Activated CD4-positive, alpha-beta T cell treated with anti-CD3 and anti-CD28 coated beads for 48 hours (primary cell): ENCODE data around the gene SFXN5.
"Not testable (repeated sequence)": the region's sequence is repeated elsewhere in the genome, so short reads cannot be mapped to it uniquely, and the experiment has no call there.

ENCODE experiments used
- DNase-seq: peaks from one replicate; pipeline ENCODE4 v3.0.0-alpha.2; 2020

Gene SFXN5, protein sequence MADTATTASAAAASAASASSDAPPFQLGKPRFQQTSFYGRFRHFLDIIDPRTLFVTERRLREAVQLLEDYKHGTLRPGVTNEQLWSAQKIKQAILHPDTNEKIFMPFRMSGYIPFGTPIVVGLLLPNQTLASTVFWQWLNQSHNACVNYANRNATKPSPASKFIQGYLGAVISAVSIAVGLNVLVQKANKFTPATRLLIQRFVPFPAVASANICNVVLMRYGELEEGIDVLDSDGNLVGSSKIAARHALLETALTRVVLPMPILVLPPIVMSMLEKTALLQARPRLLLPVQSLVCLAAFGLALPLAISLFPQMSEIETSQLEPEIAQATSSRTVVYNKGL

DNA sequence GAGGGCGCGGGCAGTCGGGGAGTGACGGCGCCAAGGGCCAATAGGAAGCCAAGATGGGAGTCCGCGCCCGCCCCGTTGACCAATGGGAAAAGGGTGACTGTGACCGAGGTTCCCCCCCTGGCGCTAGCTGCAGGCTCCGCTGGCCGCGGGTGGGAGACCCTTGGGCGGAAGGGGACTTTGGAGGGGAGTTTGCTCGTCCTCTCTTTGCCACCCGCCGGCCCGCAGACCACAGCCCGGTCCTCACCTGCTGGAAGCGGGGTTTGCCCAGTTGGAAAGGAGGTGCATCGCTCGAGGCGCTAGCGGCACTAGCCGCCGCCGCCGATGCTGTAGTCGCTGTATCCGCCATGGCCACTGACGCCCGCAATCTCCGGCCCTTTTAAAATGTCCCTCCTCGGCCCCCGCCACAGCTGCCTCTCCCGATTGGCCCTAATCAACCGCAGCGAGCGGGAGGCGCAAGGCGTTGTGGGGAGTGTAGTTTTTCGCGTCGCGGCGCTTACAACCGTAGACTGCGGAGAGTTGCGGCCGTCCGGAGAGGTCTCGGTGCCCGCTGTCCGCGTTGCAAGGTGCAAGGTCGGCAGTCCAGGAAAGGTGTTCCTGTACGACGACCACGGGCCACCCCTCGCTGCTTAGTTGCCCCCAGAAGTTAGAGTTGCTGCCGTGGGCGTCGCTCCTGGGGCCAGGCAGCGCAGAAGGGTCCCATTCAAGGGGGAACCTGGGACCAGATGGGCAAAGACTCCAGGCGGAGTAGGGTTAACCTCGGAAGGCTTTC is at the start of gene SFXN5:
SFXN5 (minus strand) TSS at position 353 of the 769 bp plus-strand sequence; CDS start at position 346, 7 bp downstream.
- peak; percentile 97 for DNase-seq

- DNase-seq: not testable (repeated sequence)
Measured at GRCh38 chr2:73119611-73120239, 48.2 kb upstream of the SFXN5 start.

GRCh38 chr2:73117441-73117840 is 45.9 kb upstream of the SFXN5 start:
- DNase-seq: no peak

GRCh38 chr2:73116182-73116960 is 44.9 kb upstream of the SFXN5 start:
- DNase-seq: no peak

- DNase-seq: no peak
Measured at GRCh38 chr2:73114273-73114867, 42.9 kb upstream of the SFXN5 start.

DNA sequence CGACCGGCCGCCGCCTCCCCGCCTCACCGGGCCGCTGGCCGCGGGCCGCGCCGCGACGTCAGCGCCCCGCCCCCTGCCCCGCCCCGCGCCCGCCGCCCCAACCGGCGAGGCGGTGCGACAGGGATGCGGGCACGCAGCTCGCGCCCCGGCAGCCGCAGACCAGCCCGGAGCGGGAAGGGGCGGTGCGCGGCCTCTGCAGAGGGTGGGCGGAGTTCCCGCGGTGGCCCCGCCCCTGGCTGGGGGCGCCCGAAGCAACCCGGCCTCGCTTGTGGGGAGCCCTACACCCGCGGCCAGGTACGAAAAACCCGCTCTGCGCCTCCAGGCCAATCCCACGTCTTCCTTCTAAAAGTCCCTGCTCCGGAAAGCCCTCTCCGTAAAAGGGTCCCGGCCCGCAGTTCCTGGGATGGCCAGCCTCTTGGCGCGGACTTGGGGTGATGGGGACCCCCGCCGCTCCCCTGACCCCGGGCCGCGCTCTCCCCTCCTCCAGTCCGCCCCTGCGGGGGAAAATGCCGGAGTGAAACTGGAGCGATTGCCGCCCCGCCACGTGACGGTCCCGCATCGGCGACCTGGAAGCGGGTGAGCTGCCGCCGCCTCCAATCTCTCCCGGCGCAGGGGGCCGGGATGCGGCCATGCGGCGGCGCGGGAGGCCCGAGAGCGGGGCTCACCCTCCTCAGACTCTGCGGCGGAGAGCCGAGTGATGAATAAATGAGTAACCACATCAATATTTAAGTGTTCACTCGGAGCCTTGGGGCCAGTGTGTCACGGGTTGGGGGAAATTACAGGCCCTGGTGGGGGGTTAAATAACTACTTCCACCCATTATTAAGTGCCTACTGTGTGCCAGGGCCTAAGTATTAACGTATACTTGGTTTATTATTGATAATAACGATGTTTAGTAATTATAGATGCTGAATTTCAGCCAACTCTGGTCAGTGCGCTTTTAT is 41.7 kb upstream of the SFXN5 start, which contains the start of gene RAB11FIP5:
RAB11FIP5 (minus strand) TSS at position 36 of the 942 bp plus-strand sequence. CDS start 171 bp downstream, outside the sequence.
- DNase-seq: peak; percentile 78

- DNase-seq: peak; percentile 39
Measured at GRCh38 chr2:73112026-73112912, 40.8 kb upstream of the SFXN5 start.

DNA sequence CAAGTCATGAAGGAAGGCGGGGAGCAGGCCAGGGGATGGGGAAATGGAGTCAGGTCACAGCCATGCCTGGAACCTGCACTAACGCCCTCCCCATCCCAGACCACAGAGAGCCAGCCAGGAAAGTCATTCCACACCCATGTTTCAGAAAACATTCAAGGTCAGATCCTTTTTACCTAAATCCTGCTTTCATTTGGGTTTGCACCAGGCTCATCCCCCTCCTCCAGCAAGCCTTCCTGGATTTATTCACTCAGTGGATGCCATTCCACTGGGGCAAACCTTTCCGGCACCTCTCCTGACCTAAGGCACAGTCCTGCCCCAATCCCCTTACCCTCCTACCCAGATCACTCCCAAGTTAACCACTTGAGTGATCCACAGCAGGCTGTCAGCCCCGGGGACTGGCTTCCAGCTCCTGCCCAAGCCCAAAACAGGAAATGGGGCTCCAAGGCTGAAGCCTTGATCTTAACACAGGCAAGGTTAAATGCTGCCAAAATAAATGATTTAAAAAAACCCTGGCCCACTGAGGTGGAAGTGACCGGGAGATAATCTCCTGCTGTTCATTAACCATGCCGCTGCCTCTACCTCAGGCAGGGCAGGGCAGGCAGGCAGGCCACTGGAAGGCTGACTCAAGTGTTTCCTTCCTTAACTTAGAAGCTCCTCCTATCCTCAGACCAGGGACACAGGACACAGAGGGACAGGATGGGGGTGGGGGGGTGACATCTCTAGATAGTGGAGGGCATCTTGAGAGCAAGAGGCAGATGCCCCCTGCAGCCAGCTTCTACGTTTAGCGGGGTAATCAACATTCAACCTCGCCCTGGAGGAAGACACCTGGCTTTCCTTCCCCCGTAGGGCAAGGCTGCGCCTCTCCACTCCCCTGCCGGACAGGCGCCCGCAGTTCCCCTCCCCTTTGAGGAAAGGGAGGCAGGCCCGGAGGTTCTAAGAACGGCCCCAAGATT is 39.8 kb upstream of the SFXN5 start:
- DNase-seq: peak; percentile 20

DNA sequence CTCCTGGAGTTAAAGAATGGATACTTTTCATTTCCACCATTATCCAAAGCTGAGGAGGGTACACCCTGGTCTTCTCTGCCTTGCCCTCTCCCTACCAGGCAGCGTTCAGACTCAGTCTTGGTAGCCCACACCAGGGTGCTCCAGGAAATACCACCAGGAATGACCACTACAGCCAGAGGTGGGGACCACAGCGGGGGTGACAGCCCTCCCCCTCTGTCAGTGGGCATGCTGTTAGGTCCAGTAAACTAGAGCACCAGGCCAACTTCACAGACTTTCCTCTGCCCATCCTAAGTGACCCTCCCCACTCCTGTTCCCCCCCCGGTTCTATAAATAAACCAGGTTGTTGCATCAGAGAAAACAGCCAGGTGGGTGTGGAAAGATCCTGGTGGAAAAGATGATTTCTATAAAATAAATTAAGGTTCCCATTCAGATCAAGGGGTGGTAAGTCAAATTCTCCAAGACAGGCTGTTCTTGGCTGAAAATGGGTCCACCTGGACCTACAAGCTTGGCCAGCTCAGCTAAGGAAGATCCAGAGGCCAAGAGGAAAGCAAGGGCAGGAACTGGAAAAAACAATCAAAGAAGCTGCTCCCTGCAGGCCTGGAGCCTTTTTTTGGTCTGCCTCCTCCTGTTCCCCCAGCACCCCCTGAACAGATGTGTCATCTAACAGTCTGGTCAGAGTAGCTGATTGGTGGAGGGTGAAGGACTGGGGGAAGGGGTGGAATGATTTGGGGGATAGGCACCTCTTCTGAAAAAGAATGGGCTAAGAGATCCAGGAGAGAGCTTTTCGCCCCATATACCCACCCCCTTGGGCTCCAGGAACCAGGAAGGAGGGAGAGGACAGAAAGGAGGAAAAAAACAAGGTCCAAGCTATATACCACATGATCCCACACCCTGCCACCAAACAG is 38.9 kb upstream of the SFXN5 start:
- DNase-seq: no peak

GRCh38 chr2:73109431-73110167 is 38.1 kb upstream of the SFXN5 start:
- no peak for DNase-seq

DNA sequence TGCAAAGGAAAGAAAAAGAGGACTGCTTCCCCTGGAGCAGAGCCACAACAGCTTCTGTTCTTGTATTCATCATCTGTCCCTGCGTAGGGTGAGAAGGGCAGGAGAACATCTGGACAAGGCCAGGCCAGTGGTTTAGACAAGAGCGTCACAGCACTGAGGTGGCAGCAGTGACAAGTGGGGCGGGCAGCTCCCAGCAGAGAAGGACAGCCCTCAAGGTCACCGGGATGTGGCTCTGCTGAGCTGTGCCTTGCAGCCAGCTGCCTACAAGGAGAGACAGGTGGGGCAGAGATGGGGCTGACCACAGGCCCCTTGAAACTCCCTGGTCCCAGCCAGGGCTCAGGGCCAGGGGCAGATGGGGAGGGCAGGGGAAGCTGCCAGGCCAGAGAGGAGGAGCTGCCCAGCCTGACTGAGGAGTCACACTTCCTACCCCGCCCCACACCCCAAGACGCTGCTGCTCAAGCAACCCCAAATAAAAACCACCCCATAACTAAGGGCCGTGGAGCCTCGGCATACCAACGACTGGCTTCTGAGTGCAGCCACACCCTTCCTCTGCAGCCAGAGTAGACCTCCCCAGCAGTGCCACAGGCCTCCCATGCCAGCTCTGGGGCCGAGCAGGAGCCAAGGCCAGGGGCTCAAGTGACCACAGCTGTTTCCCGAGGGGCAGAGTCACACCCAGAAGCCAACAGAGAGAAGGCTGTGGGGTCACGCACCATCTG is 35.9 kb upstream of the SFXN5 start:
- DNase-seq: no peak

DNA sequence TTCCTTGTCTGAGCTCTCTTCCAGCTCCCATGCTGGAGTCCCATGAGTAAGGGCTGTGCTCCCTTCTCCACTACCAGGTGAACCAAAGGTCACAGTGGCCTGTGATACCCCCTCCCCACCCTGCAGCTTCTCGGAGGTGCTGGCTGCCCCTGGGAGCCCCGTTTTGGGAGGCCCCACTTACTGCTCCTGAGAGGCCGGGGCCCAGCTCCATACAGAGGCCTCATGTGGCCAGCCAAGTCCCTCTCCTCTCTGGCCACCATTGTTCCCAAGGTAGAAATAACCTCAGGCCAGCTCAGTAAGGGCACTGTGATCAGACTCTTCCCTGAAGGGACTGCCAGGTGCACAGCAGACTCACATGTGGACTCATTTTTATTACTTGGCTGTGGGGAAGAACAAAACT is 35.3 kb upstream of the SFXN5 start:
- no peak for DNase-seq

DNA sequence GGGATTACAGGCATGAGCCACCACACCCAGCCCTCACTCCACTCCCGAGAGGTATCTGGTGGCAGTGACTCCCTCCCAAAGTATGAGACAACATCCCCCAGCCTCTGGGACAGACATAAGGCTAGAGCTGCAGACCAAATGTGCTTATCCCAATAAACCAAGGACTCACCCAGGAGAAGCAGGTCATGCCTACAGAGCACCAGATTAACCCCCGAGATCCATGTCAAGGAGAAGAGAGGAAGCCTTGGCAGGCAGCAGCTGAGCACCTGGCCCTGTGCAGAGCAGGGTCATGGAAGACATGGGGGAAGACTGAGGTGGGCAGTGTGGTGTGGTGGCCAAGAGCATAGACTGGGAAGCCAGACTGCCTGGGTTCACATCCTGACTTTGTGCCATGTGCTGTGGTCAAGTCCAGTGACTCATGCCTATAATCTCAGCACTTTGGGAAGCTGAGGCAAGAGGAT is 34.0 kb upstream of the SFXN5 start:
- no peak for DNase-seq

DNA sequence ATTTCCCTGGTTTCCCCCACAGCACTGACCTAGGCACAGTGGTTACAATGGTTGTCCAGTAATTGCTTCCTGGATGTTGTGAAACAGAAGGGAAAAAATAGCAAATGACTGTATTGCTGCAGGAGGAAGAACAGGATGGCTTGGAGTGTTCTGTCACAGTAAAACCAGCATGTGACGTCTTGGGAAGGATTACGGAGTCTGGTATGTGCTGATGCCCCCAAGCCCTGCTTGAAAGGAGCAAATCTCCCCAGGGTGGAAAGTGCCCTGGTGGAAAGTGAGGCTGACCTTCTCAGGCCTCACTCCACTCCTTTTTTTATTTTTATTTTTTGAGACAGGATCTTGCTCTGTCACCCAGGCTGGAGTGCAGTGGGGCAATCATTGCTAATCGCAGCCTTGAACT is 33.4 kb upstream of the SFXN5 start:
- DNase-seq: no peak

DNA sequence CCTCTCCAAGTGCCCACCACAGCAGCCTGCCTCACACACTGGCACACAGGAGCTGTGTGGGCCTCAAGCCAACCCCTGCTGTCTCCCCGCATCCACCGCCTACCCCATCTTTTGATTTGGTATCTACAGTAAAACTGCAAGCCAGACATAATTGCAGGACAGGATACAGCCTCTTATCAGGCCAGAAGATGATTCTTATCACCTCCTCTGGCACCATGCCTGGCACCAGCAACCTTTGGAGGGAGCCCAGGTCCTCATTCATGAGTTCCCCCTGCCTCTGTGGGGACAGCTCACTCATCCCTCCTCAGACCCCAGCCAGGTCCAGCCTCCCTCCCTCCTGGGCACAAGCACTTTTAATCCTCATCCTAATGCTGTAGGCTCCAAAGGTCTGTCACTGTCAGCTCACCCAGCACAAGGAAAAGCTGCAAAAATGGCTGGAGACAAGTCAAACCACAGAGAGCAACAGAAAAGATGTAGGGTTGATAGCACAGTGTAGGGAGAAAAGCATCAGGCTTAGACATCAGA is 31.6 kb upstream of the SFXN5 start:
- DNase-seq: no peak
